T-helper 2 cell treated with Interferon-gamma antibody and Interleukin-4, amounts not matched to agents 5 μg/mL and 100 μg/mL, for 36 hours (primary cell): Measurements from ENCODE around the gene SH3PXD2A.
"Not testable (repeated sequence)": the region's sequence is repeated elsewhere in the genome, so short reads cannot be mapped to it uniquely, and the experiment has no call there.

Experiments
- DNase-seq: peaks from one replicate; pipeline ENCODE4 v3.0.0; 2021; ENCODE audit warnings: low spot score
- H3K27ac Mint-ChIP-seq: one replicate; pipeline ENCODE4 v1.8.0; 2021; ENCODE audit warnings: mild to moderate bottlenecking, mixed read lengths
- H3K27me3 Mint-ChIP-seq: one replicate; pipeline ENCODE4 v1.8.0; 2021; ENCODE audit warnings: low read depth, mixed read lengths
- H3K36me3 Mint-ChIP-seq: one replicate; pipeline ENCODE4 v1.8.0; 2021; ENCODE audit warnings: low read depth, mixed read lengths
- H3K4me1 Mint-ChIP-seq: one replicate; pipeline ENCODE4 v1.8.0; 2021; ENCODE audit warnings: low read depth, mixed read lengths
- H3K4me3 Mint-ChIP-seq: one replicate; pipeline ENCODE4 v1.8.0; 2022; ENCODE audit warnings: mild to moderate bottlenecking, moderate library complexity, mixed read lengths
- H3K9me3 Mint-ChIP-seq: one replicate; pipeline ENCODE4 v1.8.0; 2021; ENCODE audit warnings: mixed read lengths

Gene SH3PXD2A

GRCh38 chr10:103789161-103789560, 66.2 kb downstream of the SH3PXD2A start:
- peaks cover 9% of the 10 kb centered on the region for H3K27me3 Mint-ChIP-seq
- no peaks in the 10 kb centered on the region for H3K9me3 Mint-ChIP-seq
- H3K36me3 Mint-ChIP-seq = no peaks in the 10 kb centered on the region
- H3K4me1 Mint-ChIP-seq = peaks cover 6% of the 10 kb centered on the region
- H3K27ac Mint-ChIP-seq = peak overlapping the region; percentile 55
- no peak for DNase-seq
- H3K4me3 Mint-ChIP-seq = no peak overlapping the region

GRCh38 chr10:103787331-103787730, 68.0 kb downstream of the SH3PXD2A start:
- Mint-ChIP-seq H3K27ac (no peak overlapping the region), H3K36me3 (no peaks in the 10 kb centered on the region), H3K4me1 (peaks cover 6% of the 10 kb centered on the region), H3K9me3 (no peaks in the 10 kb centered on the region), H3K27me3 (peaks cover 15% of the 10 kb centered on the region), H3K4me3 (no peak overlapping the region)
- DNase-seq = no peak

GRCh38 chr10:103786020-103786419, 69.4 kb downstream of the SH3PXD2A start:
- H3K27me3 Mint-ChIP-seq = peaks cover 21% of the 10 kb centered on the region

GRCh38 chr10:103784723-103785418, 70.5 kb downstream of the SH3PXD2A start:
- peaks cover 26% of the 10 kb centered on the region for H3K27me3 Mint-ChIP-seq
- no peaks in the 10 kb centered on the region for H3K9me3 Mint-ChIP-seq
- no peak overlapping the region for H3K27ac Mint-ChIP-seq
- no peak for DNase-seq
- peaks cover 19% of the 10 kb centered on the region for H3K4me1 Mint-ChIP-seq
- H3K36me3 Mint-ChIP-seq = no peaks in the 10 kb centered on the region
- H3K4me3 Mint-ChIP-seq = no peak overlapping the region

More at GRCh38 chr10:103786020-103786419, 69.4 kb downstream of the SH3PXD2A start:
- DNase-seq = no peak
- peaks cover 15% of the 10 kb centered on the region for H3K4me1 Mint-ChIP-seq
- no peak overlapping the region for H3K4me3 Mint-ChIP-seq
- H3K9me3 Mint-ChIP-seq = no peaks in the 10 kb centered on the region
- no peak overlapping the region for H3K27ac Mint-ChIP-seq
- no peaks in the 10 kb centered on the region for H3K36me3 Mint-ChIP-seq

- H3K27me3 Mint-ChIP-seq = peaks cover 26% of the 10 kb centered on the region
- peaks cover 13% of the 10 kb centered on the region for H3K4me1 Mint-ChIP-seq
- DNase-seq = no peak
- no peaks in the 10 kb centered on the region for H3K36me3 Mint-ChIP-seq
- H3K4me3 Mint-ChIP-seq = no peak overlapping the region
- no peaks in the 10 kb centered on the region for H3K9me3 Mint-ChIP-seq
- H3K27ac Mint-ChIP-seq = no peak overlapping the region
Measured at GRCh38 chr10:103784089-103784488, 71.3 kb downstream of the SH3PXD2A start.

- Mint-ChIP-seq H3K4me1 (peaks cover 13% of the 10 kb centered on the region), H3K36me3 (no peaks in the 10 kb centered on the region), H3K4me3 (no peak overlapping the region)
Measured at GRCh38 chr10:103783681-103784080, 71.7 kb downstream of the SH3PXD2A start.

GRCh38 chr10:103781329-103782061, 73.9 kb downstream of the SH3PXD2A start:
- Mint-ChIP-seq H3K4me1 (peaks cover 13% of the 10 kb centered on the region), H3K9me3 (no peaks in the 10 kb centered on the region), H3K4me3 (no peak overlapping the region), H3K36me3 (no peaks in the 10 kb centered on the region), H3K27me3 (peaks cover 26% of the 10 kb centered on the region), H3K27ac (peak overlapping the region; percentile 23)
- DNase-seq = no peak

More at GRCh38 chr10:103783681-103784080, 71.7 kb downstream of the SH3PXD2A start:
- no peak overlapping the region for H3K27ac Mint-ChIP-seq
- H3K27me3 Mint-ChIP-seq = peaks cover 26% of the 10 kb centered on the region
- no peak for DNase-seq
- H3K9me3 Mint-ChIP-seq = no peaks in the 10 kb centered on the region

- H3K27me3 Mint-ChIP-seq = peaks cover 26% of the 10 kb centered on the region
- peaks cover 13% of the 10 kb centered on the region for H3K4me1 Mint-ChIP-seq
- H3K4me3 Mint-ChIP-seq = no peak overlapping the region
- no peaks in the 10 kb centered on the region for H3K9me3 Mint-ChIP-seq
- no peak for DNase-seq
- H3K27ac Mint-ChIP-seq = no peak overlapping the region
- H3K36me3 Mint-ChIP-seq = no peaks in the 10 kb centered on the region
Measured at GRCh38 chr10:103780242-103781149, 74.9 kb downstream of the SH3PXD2A start.

GRCh38 chr10:103778358-103779139, 76.8 kb downstream of the SH3PXD2A start:
- H3K27ac Mint-ChIP-seq = no peak overlapping the region
- no peaks in the 10 kb centered on the region for H3K9me3 Mint-ChIP-seq
- peaks cover 20% of the 10 kb centered on the region for H3K27me3 Mint-ChIP-seq
- no peak for DNase-seq
- peaks cover 14% of the 10 kb centered on the region for H3K4me1 Mint-ChIP-seq
- no peaks in the 10 kb centered on the region for H3K36me3 Mint-ChIP-seq
- no peak overlapping the region for H3K4me3 Mint-ChIP-seq

GRCh38 chr10:103776878-103777591, 78.3 kb downstream of the SH3PXD2A start:
- peaks cover 11% of the 10 kb centered on the region for H3K27me3 Mint-ChIP-seq
- H3K9me3 Mint-ChIP-seq = no peaks in the 10 kb centered on the region
- H3K4me3 Mint-ChIP-seq = no peak overlapping the region
- no peak for DNase-seq
- peaks cover 21% of the 10 kb centered on the region for H3K4me1 Mint-ChIP-seq
- H3K36me3 Mint-ChIP-seq = no peaks in the 10 kb centered on the region
- H3K27ac Mint-ChIP-seq = no peak overlapping the region

GRCh38 chr10:103775776-103776175, 79.6 kb downstream of the SH3PXD2A start:
- Mint-ChIP-seq H3K4me1 (peaks cover 16% of the 10 kb centered on the region), H3K27ac (no peak overlapping the region), H3K4me3 (no peak overlapping the region), H3K9me3 (no peaks in the 10 kb centered on the region), H3K27me3 (peaks cover 15% of the 10 kb centered on the region), H3K36me3 (no peaks in the 10 kb centered on the region)
- no peak for DNase-seq

GRCh38 chr10:103772846-103773245, 82.5 kb downstream of the SH3PXD2A start:
- not testable (repeated sequence) for DNase-seq, H3K27ac Mint-ChIP-seq, H3K9me3 Mint-ChIP-seq, H3K36me3 Mint-ChIP-seq
- Mint-ChIP-seq H3K27me3 (peaks cover 15% of the 10 kb centered on the region), H3K4me3 (peak overlapping the region; percentile 86), H3K4me1 (peaks cover 22% of the 10 kb centered on the region)
